K562 (cell line): ENCODE results near the gene RFNG. TPM values are rescaled to one million over a fixed set of nuclear protein-coding genes. Genes with fewer than 3 reads are reported as not detected.

Source experiments
- ATAC-seq: fragments of 200-7000 bp; cut with Tn5 transposase; 3 replicates; pipeline ENCODE4 v1.9.1; 2020; ENCODE audit warnings: moderate library complexity
- BruUV-seq: library from RNA; stranded (reverse); fragments of 400-500 nt; replicated peaks from 2 replicates; lab custom pipeline; 2021; lab: Mats Ljungman, UMichigan
- CTCF ChIA-PET: fragments of 300-600 bp; formaldehyde crosslinking; extraction: SDS; loops from one replicate; lab custom pipeline; 2021; ENCODE audit warnings: low intra/inter-chr PET ratio; lab: Yijun Ruan, JAX
- POLR2A ChIA-PET: fragments of 300-600, 350-650 bp; sonication (Branson Sonifier 250); formaldehyde crosslinking; extraction: SDS; loops from one replicate; lab custom pipeline; 2021; ENCODE audit warnings: antibody characterized with exemption, inconsistent platforms; lab: Yijun Ruan, JAX
- DNase-seq, 4 experiments: peaks; one replicate each; pipeline versions ENCODE4 v3.0.0 to v3.0.0-alpha.2; 2011 to 2018; ENCODE audit warnings: low spot score in 3 of 4, mixed read lengths in 3 of 4; ENCODE audit errors: extremely low read depth in 1 of 4
- FAIRE-seq: peaks from 2 replicates; lab custom pipeline; 2011; peaks lifted over from hg19 to GRCh38; lab: Jason Lieb, UNC
- H2AFZ ChIP-seq: 2 replicates; pipeline ENCODE4 v1.6.0; 2011; ENCODE audit warnings: low read depth, low read length, control low read depth, inconsistent platforms
- H3K27ac ChIP-seq: fragments of 200-600 bp; 3 replicates; pipeline ENCODE4 v1.8.0; 2011; ENCODE audit warnings: low read depth, mild to moderate bottlenecking, control low read depth, inconsistent platforms, low read length, moderate library complexity, mixed read lengths; ENCODE audit errors: extremely low read depth
- H3K27me3 ChIP-seq, 2 experiments: fragments of 300-600 bp in 1 of 2; 2 replicates in 1 of 2; 3 replicates in 1 of 2; pipeline versions ENCODE4 v1.6.0 to v1.8.0; 2011; ENCODE audit warnings: inconsistent platforms in 2 of 2, low read length in 2 of 2, mild to moderate bottlenecking in 1 of 2, mixed read lengths in 1 of 2, moderate library complexity in 1 of 2; ENCODE audit not compliant: control insufficient read depth in 2 of 2, insufficient read depth in 2 of 2
- H3K36me3 ChIP-seq: fragments of 300-600 bp; 3 replicates; pipeline ENCODE4 v1.8.0; 2011; ENCODE audit warnings: mild to moderate bottlenecking, low read length, inconsistent platforms; ENCODE audit not compliant: control insufficient read depth, insufficient read depth
- H3K4me1 ChIP-seq, 2 experiments: fragments of 200-600 bp in 1 of 2; replicated peaks in 1 of 2; 2 replicates in 1 of 2; 3 replicates in 1 of 2; pipeline versions ENCODE4 v1.5.1 to v1.8.0; 2011; ENCODE audit warnings: inconsistent platforms in 2 of 2, low read length in 2 of 2, mild to moderate bottlenecking in 1 of 2, mixed read lengths in 1 of 2, moderate library complexity in 1 of 2; ENCODE audit not compliant: control insufficient read depth in 2 of 2, insufficient read depth in 2 of 2
- H3K4me2 ChIP-seq: 2 replicates; pipeline ENCODE4 v1.6.1; 2011; ENCODE audit warnings: low read length, control low read depth, inconsistent platforms, mixed read lengths; ENCODE audit not compliant: insufficient read depth
- H3K4me3 ChIP-seq: fragments of 200-600 bp; sonication (generic), shearing (Covaris generic); 2 replicates; pipeline ENCODE4 v1.5.1; 2016; ENCODE audit warnings: control low read depth, inconsistent platforms
- H3K79me2 ChIP-seq: fragments of 200-600 bp; 3 replicates; pipeline ENCODE4 v1.8.0; 2011; ENCODE audit warnings: low read length, inconsistent platforms; ENCODE audit not compliant: control insufficient read depth, insufficient read depth
- H3K9ac ChIP-seq, 2 experiments: 2 replicates each; pipeline versions ENCODE4 v1.6.0 to v1.6.1; 2011; ENCODE audit warnings: low read depth in 2 of 2, low read length in 2 of 2, control low read depth in 1 of 2, inconsistent platforms in 1 of 2, mild to moderate bottlenecking in 1 of 2, mixed read lengths in 1 of 2; ENCODE audit not compliant: insufficient read depth in 1 of 2
- H3K9me1 ChIP-seq: one replicate; pipeline ENCODE4 v1.6.0; 2011; ENCODE audit warnings: inconsistent platforms, mild to moderate bottlenecking, low read length, moderate library complexity; ENCODE audit not compliant: control insufficient read depth, insufficient read depth
- H3K9me3 ChIP-seq: replicated peaks from 2 replicates; pipeline ENCODE4 v1.5.1; 2011; ENCODE audit warnings: low read depth, low read length, inconsistent platforms; ENCODE audit not compliant: control insufficient read depth, insufficient read depth
- H4K20me1 ChIP-seq: replicated peaks from 2 replicates; pipeline ENCODE4 v1.6.1; 2011; ENCODE audit warnings: low read length, inconsistent platforms, mixed read lengths; ENCODE audit not compliant: control insufficient read depth, insufficient read depth
- BRD9 ChIP-seq: fragments of 450-650 bp; IDR thresholded peaks from 2 replicates; pipeline ENCODE4 v1.6.1; 2018; ENCODE audit warnings: low read depth; ENCODE audit not compliant: partially characterized antibody
- E2F3 ChIP-seq: fragments of 250-450 bp; sonication (Bioruptor Pico); IDR thresholded peaks from 2 replicates; pipeline ENCODE4 v1.4.0; 2020; ENCODE audit warnings: mild to moderate bottlenecking
- ELF1 ChIP-seq: fragments of 200-800 bp; sonication (Bioruptor generic); IDR thresholded peaks from 2 replicates; pipeline ENCODE4 v1.6.1; 2016; ENCODE audit warnings: missing genetic modification characterization, missing compliant biosample characterization
- HSF4 ChIP-seq: fragments of 250-450 bp; sonication (Bioruptor Pico); IDR thresholded peaks from 2 replicates; pipeline ENCODE4 v2.1.2; 2022; ENCODE audit warnings: mild to moderate bottlenecking, moderate library complexity, borderline replicate concordance
- KDM5B ChIP-seq: fragments of 200-600 bp; sonication (generic); IDR thresholded peaks from 2 replicates; pipeline ENCODE4 v1.6.1; 2012; ENCODE audit warnings: low read depth, mild to moderate bottlenecking, moderate library complexity, low read length, control low read depth, inconsistent platforms; ENCODE audit not compliant: insufficient replicate concordance
- MAX ChIP-seq: sonication (generic); formaldehyde crosslinking; IDR thresholded peaks from 2 replicates; pipeline ENCODE4 v1.9.0; 2022; ENCODE audit warnings: mild to moderate bottlenecking, missing genetic modification reagents
- PATZ1 ChIP-seq: fragments of 250-450 bp; sonication (Bioruptor Pico); IDR thresholded peaks from 2 replicates; pipeline ENCODE4 v1.5.0; 2020; ENCODE audit warnings: mild to moderate bottlenecking, borderline replicate concordance
- POLR2AphosphoS2 ChIP-seq: IDR thresholded peaks from 2 replicates; pipeline ENCODE4 v1.6.1; 2012; ENCODE audit warnings: low read length, improper control_type of control experiment
- POLR2G ChIP-seq: fragments of 200-400 bp; formaldehyde crosslinking; IDR thresholded peaks from 2 replicates; pipeline ENCODE4 v1.6.1; 2017; ENCODE audit warnings: low read depth, mild to moderate bottlenecking, antibody characterized with exemption, low read length, moderate library complexity
- SMARCC2 ChIP-seq: fragments of 450-650 bp; IDR thresholded peaks from 2 replicates; pipeline ENCODE4 v1.6.1; 2017; ENCODE audit warnings: antibody characterized with exemption, moderate library complexity, mild to moderate bottlenecking, low read depth
- ZFPM2 ChIP-seq: fragments of 250-450 bp; sonication (Bioruptor Pico); IDR thresholded peaks from 2 replicates; pipeline ENCODE4 v1.5.1; 2022; ENCODE audit warnings: mild to moderate bottlenecking
- ZNF444 ChIP-seq: fragments of 250-450 bp; sonication (Bioruptor Pico); IDR thresholded peaks from 2 replicates; pipeline ENCODE4 v1.4.0; 2020; ENCODE audit warnings: mild to moderate bottlenecking, moderate library complexity
- ZNF592 ChIP-seq: fragments of 450-650 bp; IDR thresholded peaks from 2 replicates; pipeline ENCODE4 v1.6.1; 2017; ENCODE audit warnings: antibody characterized with exemption, mild to moderate bottlenecking
- WGBS: fragments of 100-300 bp; shearing (Covaris generic); methylation state at CpG from one replicate; pipeline ENCODE4 v1.1.6; 2016; ENCODE audit warnings: low coverage, mixed read lengths; ENCODE audit not compliant: insufficient coverage; ENCODE audit errors: missing lambda C conversion rate; 5-methylcytosine and 5-hydroxymethylcytosine counted together
- in situ Hi-C: fragments of 300-500 bp; cut with MboI; formaldehyde crosslinking; loops from 4 replicates; pipeline ENCODE4 v1.15.0; 2018; ENCODE audit warnings: inconsistent platforms, mixed read lengths
- intact Hi-C: fragments of 100-400 bp; cut with micrococcal nuclease; formaldehyde crosslinking; loops from 2 replicates; pipeline ENCODE4 v1.14.2; 2022
- polyA plus RNA-seq, 8 experiments: library from polyadenylated mRNA; depleted of rRNA in 4 of 8; stranded (reverse) in 5 of 8; unstranded in 3 of 8; fragments of >200 nt; fragmentation: Nextera tagmentation in 2 of 8; fragmentation: Illumina TruSeq in 1 of 8; extraction: Ambion mirVana in 2 of 8; extraction: Trizol in 1 of 8; gene quantifications; 2 replicates each; pipeline versions ENCODE4 v1.2.1 to v1.2.3, GENCODE V29; 2011 to 2014; ENCODE audit warnings: inconsistent platforms in 1 of 8, missing spikeins in 1 of 8
- total RNA-seq, 7 experiments: library from RNA; depleted of rRNA in 6 of 7; stranded (reverse); fragments of >200 nt in 6 of 7; fragmentation: Illumina TruSeq in 2 of 7; extraction: Trizol in 2 of 7; gene quantifications; 2 replicates each; pipeline versions ENCODE4 v1.2.1 to v1.2.3, GENCODE V29; 2011 to 2021; ENCODE audit warnings: low replicate concordance in 1 of 7

RFNG gene
- total and polyA plus RNA-seq, 9 of the 15 experiments (the other 6 are each of a cell fraction or from before 2014, with no cell fraction given): 0.32 to 32.8 (median 9.5) TPM

- peak; percentile 37; the same call in 1 of the 2 replicates for TF ChIP-seq ZNF592
- TF ChIP-seq, all 486 proteins: peak for 36
Measured at GRCh38 chr17:82051776-82052637, at the start of gene RFNG, which contains the start of gene GPS1 (continued).

GRCh38 chr17:82101301-82101715 lies 49.7 kb upstream of the RFNG start:
- no peak for ATAC-seq
- no TSS peak for BruUV-seq
- Histone ChIP-seq H3K4me2 (no peak overlapping the region), H4K20me1 (peaks cover 11% of the 10 kb centered on the region), H3K4me3 (no peak overlapping the region), H3K9me1 (no peaks in the 10 kb centered on the region), H3K79me2 (peaks cover 35% of the 10 kb centered on the region), H3K9me3 (no peaks in the 10 kb centered on the region), H3K27me3 (no peaks in the 10 kb centered on the region), H3K36me3 (peaks cover 15% of the 10 kb centered on the region; the same call in 2 of the 3 replicates), H3K4me1 (peaks cover 38 to 96% of the 10 kb centered on the region in 2 experiments), H2AFZ (no peak overlapping the region), H3K27ac (no peak overlapping the region), H3K9ac (peak overlapping the region in 1 of 2 experiments; percentile 77; a peak in 2 of 4 replicates)
- ChIA-PET CTCF (no interaction called here), POLR2A (no interaction called here)
- 85% methylated on average over 5 of the region's 10 CpGs for WGBS
- intact Hi-C loops: no loop called here
- in situ Hi-C loops: no loop called here
- no peak for FAIRE-seq
- DNase-seq: no peak
- no peak for TF ChIP-seq ELF1 (tag)
- TF ChIP-seq POLR2G: peak; percentile 15; the same call in 1 of the 2 replicates
- no peak for TF ChIP-seq MAX
- TF ChIP-seq PATZ1: no peak
- no peak for TF ChIP-seq BRD9
- TF ChIP-seq ZNF444 (CRISPR knock-in tag): no peak
- no peak for TF ChIP-seq HSF4 (CRISPR knock-in tag)
- TF ChIP-seq KDM5B: peak; percentile 7
- TF ChIP-seq E2F3 (CRISPR knock-in tag): no peak
- no peak for TF ChIP-seq SMARCC2
- no peak for TF ChIP-seq POLR2AphosphoS2
- TF ChIP-seq ZFPM2: no peak
